K562 (cell line): ENCODE measurements around the gene HOXB3.

Experiments used
- BHLHE40 ChIP-seq: IDR thresholded peaks from 2 replicates; pipeline ENCODE4 v1.6.1; 2011; ENCODE audit warnings: low read length, improper control_type of control experiment
- FOSL1 ChIP-seq: fragments of 200-800 bp; sonication (Bioruptor generic); conservative IDR thresholded peaks from 2 replicates; pipeline ENCODE4 v1.6.1; 2016; ENCODE audit warnings: missing genetic modification characterization, missing compliant biosample characterization
- HDAC6 ChIP-seq: IDR thresholded peaks from 2 replicates; pipeline ENCODE4 v1.6.1; 2012; ENCODE audit warnings: low read depth, mild to moderate bottlenecking, control low read depth, inconsistent platforms, low read length, moderate library complexity
- MED1 ChIP-seq: sonication (generic); formaldehyde crosslinking; IDR thresholded peaks from 2 replicates; pipeline ENCODE4 v1.8.1; 2023; ENCODE audit warnings: missing genetic modification reagents, borderline replicate concordance
- ZNF184 ChIP-seq: sonication (generic); formaldehyde crosslinking; IDR thresholded peaks from 2 replicates; pipeline ENCODE4 v1.5.0; 2020; ENCODE audit warnings: missing genetic modification reagents

- TF ChIP-seq BHLHE40: no peak
- TF ChIP-seq MED1 (CRISPR knock-in tag): no peak
- no peak for TF ChIP-seq FOSL1
- TF ChIP-seq ZNF184 (CRISPR knock-in tag): no peak
- TF ChIP-seq HDAC6: no peak
These were observed 22.2 kb downstream of the HOXB3 start for GRCh38 chr17:48567646-48568354.
